Keratinocyte (primary cell): Measurements from ENCODE around the gene FBRSL1. TPM values are rescaled to one million over a fixed set of nuclear protein-coding genes. Genes with fewer than 3 reads are reported as not detected.
"Not testable (repeated sequence)": the region's sequence is repeated elsewhere in the genome, so short reads cannot be mapped to it uniquely, and the experiment has no call there.

Source experiments
- DNase-seq: peaks from one replicate; pipeline ENCODE4 v3.0.0-alpha.2; 2011; ENCODE audit warnings: low read depth, missing footprints, low spot score
- FAIRE-seq: peaks from 2 replicates; lab custom pipeline; 2011; peaks lifted over from hg19 to GRCh38; lab: Jason Lieb, UNC
- H2AFZ ChIP-seq: 2 replicates; pipeline ENCODE4 v1.6.0; 2012; ENCODE audit warnings: low read length, control low read depth, inconsistent platforms; ENCODE audit not compliant: control insufficient read depth
- H3K27ac ChIP-seq: 2 replicates; pipeline ENCODE4 v1.5.1; 2011; ENCODE audit warnings: low read length; ENCODE audit not compliant: control insufficient read depth, insufficient read depth
- H3K27me3 ChIP-seq: 3 replicates; pipeline ENCODE4 v1.6.0; 2011; ENCODE audit warnings: low read length; ENCODE audit not compliant: control insufficient read depth, insufficient read depth; ENCODE audit errors: extremely low read depth
- H3K36me3 ChIP-seq, 2 experiments: 2 replicates in 1 of 2; 3 replicates in 1 of 2; pipeline ENCODE4 v1.5.1; 2011; ENCODE audit warnings: low read length in 2 of 2, mild to moderate bottlenecking in 1 of 2; ENCODE audit not compliant: control insufficient read depth in 2 of 2, insufficient read depth in 2 of 2; ENCODE audit errors: extremely low read depth in 1 of 2
- H3K4me1 ChIP-seq: 3 replicates; pipeline ENCODE4 v1.5.1; 2011; ENCODE audit warnings: low read length; ENCODE audit not compliant: control insufficient read depth, insufficient read depth; ENCODE audit errors: extremely low read depth
- H3K4me2 ChIP-seq: 3 replicates; pipeline ENCODE4 v1.6.0; 2011; ENCODE audit warnings: low read depth, low read length; ENCODE audit not compliant: control insufficient read depth, insufficient read depth; ENCODE audit errors: extremely low read depth
- H3K4me3 ChIP-seq, 3 experiments: fragments of 200-600 bp in 1 of 3; sonication (generic) in 1 of 3; 2 replicates in 2 of 3; 3 replicates in 1 of 3; pipeline ENCODE4 v1.5.1; 2011 to 2016; ENCODE audit warnings: low read length in 3 of 3, mild to moderate bottlenecking in 3 of 3, control low read depth in 2 of 3, inconsistent platforms in 1 of 3, low read depth in 1 of 3, mixed read lengths in 1 of 3, mixed run types in 1 of 3, moderate library complexity in 1 of 3; ENCODE audit not compliant: control insufficient read depth in 2 of 3, insufficient read depth in 2 of 3; ENCODE audit errors: extremely low read depth in 1 of 3
- H3K79me2 ChIP-seq: 2 replicates; pipeline ENCODE4 v1.6.0; 2012; ENCODE audit warnings: low read length; ENCODE audit not compliant: control insufficient read depth, insufficient read depth
- H3K9ac ChIP-seq: 3 replicates; pipeline ENCODE4 v1.6.0; 2011; ENCODE audit warnings: low read length; ENCODE audit not compliant: control insufficient read depth, insufficient read depth; ENCODE audit errors: extremely low read depth
- H3K9me1 ChIP-seq: 3 replicates; pipeline ENCODE4 v1.6.0; 2011; ENCODE audit warnings: low read length; ENCODE audit not compliant: control insufficient read depth, insufficient read depth; ENCODE audit errors: extremely low read depth
- H3K9me3 ChIP-seq: 2 replicates; pipeline ENCODE4 v1.5.1; 2012; ENCODE audit warnings: low read depth, low read length; ENCODE audit not compliant: control insufficient read depth
- H4K20me1 ChIP-seq: 3 replicates; pipeline ENCODE4 v1.6.0; 2011; ENCODE audit warnings: low read length; ENCODE audit not compliant: control insufficient read depth, insufficient read depth; ENCODE audit errors: extremely low read depth
- CTCF ChIP-seq, 3 experiments: IDR thresholded peaks in 1 of 3; conservative IDR thresholded peaks in 1 of 3; optimal IDR thresholded peaks in 1 of 3; 2 replicates in 2 of 3; 3 replicates in 1 of 3; pipeline versions ENCODE3 to v1.5.1; 2011; ENCODE audit warnings: low read length in 3 of 3, mild to moderate bottlenecking in 3 of 3, moderate library complexity in 2 of 3, control low read depth in 1 of 3, inconsistent platforms in 1 of 3; ENCODE audit not compliant: insufficient read depth in 2 of 3; ENCODE audit errors: extremely low read depth in 1 of 3
- EZH2 ChIP-seq: IDR thresholded peaks from one replicate; pipeline ENCODE4 v1.6.1; 2012; ENCODE audit warnings: inconsistent platforms, mild to moderate bottlenecking, low read length, moderate library complexity
- dilution Hi-C: fragments of 300-500 bp; cut with MboI; formaldehyde crosslinking; loops from one replicate; pipeline ENCODE4 v1.7.0; 2020; ENCODE audit warnings: low sequenced_read_pairs; ENCODE audit not compliant: extremely low pct_ligation_motif_present
- polyA plus RNA-seq, 5 experiments: library from polyadenylated mRNA; depleted of rRNA in 3 of 5; stranded (reverse) in 3 of 5; stranded (forward) in 1 of 5; unstranded in 1 of 5; fragments of >200 nt; gene quantifications; 1 replicate in 1 of 5; 2 replicates in 3 of 5; 3 replicates in 1 of 5; pipeline versions ENCODE4 v1.2.1 to v1.2.3, GENCODE V29; 2011 to 2012; ENCODE audit warnings: missing spikeins in 2 of 5, low read depth in 1 of 5, low replicate concordance in 1 of 5

The FBRSL1 gene
- polyA plus RNA-seq, 1 donor (not counting 4 experiments of a cell fraction or from before 2014, with no cell fraction given): 0.89 TPM

GRCh38 chr12:132530447-132530846, 40.5 kb downstream of the FBRSL1 start:
- dilution Hi-C loops: no loop called here
- H3K27me3 ChIP-seq: no peaks in the 10 kb centered on the region
- FAIRE-seq (no peak), DNase-seq (no peak)
- H3K4me1 ChIP-seq: no peaks in the 10 kb centered on the region
- no peak overlapping the region for H3K27ac ChIP-seq
- H2AFZ ChIP-seq: no peak overlapping the region
- no peaks in the 10 kb centered on the region for H4K20me1 ChIP-seq
- no peak overlapping the region for H3K4me3 ChIP-seq
- H3K9ac ChIP-seq: no peak overlapping the region
- H3K9me1 ChIP-seq: no peaks in the 10 kb centered on the region
- H3K4me2 ChIP-seq: no peak overlapping the region
- no peak for TF ChIP-seq EZH2
- no peak for TF ChIP-seq CTCF (optimal IDR thresholded peaks at IDR 0.05 in 1 of 3, IDR thresholded peaks at IDR 0.05 in 1 of 3, conservative IDR thresholded peaks at IDR 0.05 in 1 of 3; ENCODE audit: extremely low read depth in 1 of 3, insufficient read depth in 2 of 3, low read length in 3 of 3)
- H3K9me3 ChIP-seq: peaks cover 13% of the 10 kb centered on the region
- no peaks in the 10 kb centered on the region for H3K79me2 ChIP-seq
- peaks cover 0 to 2% of the 10 kb centered on the region in 2 experiments for H3K36me3 ChIP-seq

GRCh38 chr12:132530851-132531250, 40.9 kb downstream of the FBRSL1 start:
- no peaks in the 10 kb centered on the region for H3K79me2 ChIP-seq
- H3K4me3 ChIP-seq: no peak overlapping the region
- FAIRE-seq: no peak
- no peak overlapping the region for H2AFZ ChIP-seq
- no peaks in the 10 kb centered on the region for H3K9me1 ChIP-seq
- no peak overlapping the region for H3K4me2 ChIP-seq
- no peaks in the 10 kb centered on the region for H3K27me3 ChIP-seq
- DNase-seq: no peak
- dilution Hi-C loops: no loop called here
- TF ChIP-seq CTCF (optimal IDR thresholded peaks at IDR 0.05 in 1 of 3, IDR thresholded peaks at IDR 0.05 in 1 of 3, conservative IDR thresholded peaks at IDR 0.05 in 1 of 3; ENCODE audit: extremely low read depth in 1 of 3, insufficient read depth in 2 of 3, low read length in 3 of 3) (no peak), EZH2 (no peak)
- H3K36me3 ChIP-seq: peaks cover 0 to 2% of the 10 kb centered on the region in 2 experiments
- H3K9me3 ChIP-seq: peaks cover 17% of the 10 kb centered on the region
- H3K27ac ChIP-seq: no peak overlapping the region
- H4K20me1 ChIP-seq: no peaks in the 10 kb centered on the region
- H3K9ac ChIP-seq: no peak overlapping the region
- H3K4me1 ChIP-seq: no peaks in the 10 kb centered on the region

GRCh38 chr12:132532711-132533583, 43.0 kb downstream of the FBRSL1 start:
- H2AFZ ChIP-seq, H4K20me1 ChIP-seq, H3K27ac ChIP-seq, dilution Hi-C loops, H3K9ac ChIP-seq, H3K36me3 ChIP-seq, H3K79me2 ChIP-seq, FAIRE-seq, H3K4me3 ChIP-seq, H3K4me2 ChIP-seq, DNase-seq, H3K27me3 ChIP-seq, H3K4me1 ChIP-seq, H3K9me1 ChIP-seq: not testable (repeated sequence)
- H3K9me3 ChIP-seq: peaks cover 24% of the 10 kb centered on the region
